IgD-negative memory B cell (primary cell): ENCODE results near the gene FAM200A. TPM values are rescaled to one million over a fixed set of nuclear protein-coding genes. Genes with fewer than 3 reads are reported as not detected.
"Not testable (repeated sequence)": the region's sequence is repeated elsewhere in the genome, so short reads cannot be mapped to it uniquely, and the experiment has no call there.

ENCODE experiments used
- H3K27ac Mint-ChIP-seq, 3 donors: one replicate each; pipeline ENCODE4 v1.8.0; 2020 to 2022; ENCODE audit warnings: mild to moderate bottlenecking in 3 of 3, mixed read lengths in 3 of 3, moderate library complexity in 1 of 3
- H3K27me3 Mint-ChIP-seq: one replicate; pipeline ENCODE4 v1.8.0; 2021; ENCODE audit warnings: mixed read lengths
- H3K36me3 Mint-ChIP-seq: one replicate; pipeline ENCODE4 v1.8.0; 2020; ENCODE audit warnings: mild to moderate bottlenecking, mixed read lengths
- H3K4me1 Mint-ChIP-seq, 3 donors: one replicate each; pipeline ENCODE4 v1.8.0; 2020 to 2022; ENCODE audit warnings: mixed read lengths in 3 of 3, mild to moderate bottlenecking in 1 of 3
- H3K4me3 Mint-ChIP-seq, 4 donors: one replicate each; pipeline ENCODE4 v1.8.0; 2020 to 2022; ENCODE audit warnings: mild to moderate bottlenecking in 4 of 4, mixed read lengths in 4 of 4, moderate library complexity in 3 of 4
- H3K9me3 Mint-ChIP-seq, 3 donors: one replicate each; pipeline ENCODE4 v1.8.0; 2020 to 2021; ENCODE audit warnings: mixed read lengths in 3 of 3, mild to moderate bottlenecking in 1 of 3
- polyA plus RNA-seq: library from polyadenylated mRNA; unstranded; fragments of 300-500 nt; fragmentation: Illumina TruSeq; gene quantifications from one replicate; pipeline ENCODE4 v1.2.3, GENCODE V29; 2021

FAM200A gene
- polyA plus RNA-seq, 1 donor from 2014 or later, result 4.5 TPM

- Mint-ChIP-seq H3K27ac (no peak overlapping the region), H3K27me3 (no peaks in the 10 kb centered on the region), H3K36me3 (peaks cover 6% of the 10 kb centered on the region), H3K9me3 (no peaks in the 10 kb centered on the region), H3K4me3 (peak overlapping the region in 2 of 4 donors; percentile 51 to 80), H3K4me1 (peaks cover 13 to 20% (median 20%) of the 10 kb centered on the region in 3 donors)
These were observed 11.7 kb upstream of the FAM200A start for GRCh38 chr7:99563650-99564049.

- peak overlapping the region in 2 of 3 donors; percentile 53 to 70 for H3K27ac Mint-ChIP-seq
- peaks cover 16 to 24% (median 23%) of the 10 kb centered on the region in 3 donors for H3K4me1 Mint-ChIP-seq
- H3K4me3 Mint-ChIP-seq, result peak overlapping the region in 1 of 4 donors; percentile 80
- no peaks in the 10 kb centered on the region for H3K27me3 Mint-ChIP-seq
- H3K36me3 Mint-ChIP-seq, result peaks cover 6% of the 10 kb centered on the region
- no peaks in the 10 kb centered on the region for H3K9me3 Mint-ChIP-seq
These were observed 10.9 kb upstream of the FAM200A start for GRCh38 chr7:99562832-99563231.

DNA sequence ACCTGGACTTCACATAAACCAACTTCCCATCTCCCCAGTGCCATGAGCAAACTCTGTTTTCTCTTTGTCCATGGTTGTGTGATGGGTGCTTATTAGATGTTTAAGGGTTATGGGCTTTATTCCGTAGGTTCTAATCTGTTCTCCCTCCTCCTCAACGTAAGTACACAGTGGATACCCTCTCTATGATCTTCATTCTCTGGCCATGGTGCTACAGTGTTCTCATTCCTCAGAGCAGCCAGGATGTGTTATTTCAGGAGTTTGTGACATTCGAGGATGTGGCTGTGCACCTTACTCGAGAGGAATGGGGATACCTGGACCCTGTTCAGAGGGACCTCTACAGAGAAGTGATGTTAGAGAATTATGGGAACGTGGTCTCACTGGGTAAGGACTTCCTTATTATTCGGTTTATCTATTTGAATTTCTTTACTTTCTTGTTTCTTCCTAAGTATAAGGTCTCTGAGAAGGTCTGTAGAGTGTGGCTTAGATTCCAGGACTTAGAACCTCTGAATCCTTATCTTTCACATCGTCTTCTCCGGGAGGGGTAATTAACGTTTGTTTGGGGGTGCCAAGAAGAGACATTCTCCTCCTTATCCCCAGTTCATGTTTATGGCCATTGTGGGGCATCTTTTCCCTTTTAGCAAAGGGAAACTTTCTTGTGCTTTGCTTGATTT, 10.3 kb upstream of the FAM200A start:
- peaks cover 18 to 29% (median 28%) of the 10 kb centered on the region in 3 donors for H3K4me1 Mint-ChIP-seq
- peak overlapping the region in 2 of 4 donors; percentile 41 to 80 for H3K4me3 Mint-ChIP-seq
- no peaks in the 10 kb centered on the region for H3K9me3 Mint-ChIP-seq
- peak overlapping the region in 2 of 3 donors; percentile 53 to 70 for H3K27ac Mint-ChIP-seq
- H3K27me3 Mint-ChIP-seq, result no peaks in the 10 kb centered on the region
- peaks cover 6% of the 10 kb centered on the region for H3K36me3 Mint-ChIP-seq

DNA sequence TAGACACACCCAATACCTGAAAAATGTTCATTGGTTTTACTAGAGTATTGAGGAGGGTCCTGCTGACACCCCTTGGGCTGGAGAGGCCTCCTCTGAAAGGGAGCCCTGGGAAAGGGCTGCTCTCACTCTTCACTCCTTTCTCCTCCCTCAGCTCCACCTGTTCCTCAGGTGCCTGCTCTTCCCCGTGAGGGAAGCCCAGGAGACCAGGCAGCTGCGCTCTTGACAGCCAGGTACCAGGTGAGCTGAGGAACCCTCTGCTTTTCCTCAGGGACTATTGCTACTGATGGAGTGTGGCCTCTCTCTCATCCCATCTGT, 9.8 kb upstream of the FAM200A start:
- Mint-ChIP-seq H3K27me3 (no peaks in the 10 kb centered on the region), H3K9me3 (no peaks in the 10 kb centered on the region), H3K36me3 (peaks cover 6% of the 10 kb centered on the region), H3K4me3 (peak overlapping the region in 1 of 4 donors; percentile 80), H3K4me1 (peaks cover 19 to 32% (median 31%) of the 10 kb centered on the region in 3 donors), H3K27ac (peak overlapping the region in 1 of 3 donors; percentile 70)

DNA sequence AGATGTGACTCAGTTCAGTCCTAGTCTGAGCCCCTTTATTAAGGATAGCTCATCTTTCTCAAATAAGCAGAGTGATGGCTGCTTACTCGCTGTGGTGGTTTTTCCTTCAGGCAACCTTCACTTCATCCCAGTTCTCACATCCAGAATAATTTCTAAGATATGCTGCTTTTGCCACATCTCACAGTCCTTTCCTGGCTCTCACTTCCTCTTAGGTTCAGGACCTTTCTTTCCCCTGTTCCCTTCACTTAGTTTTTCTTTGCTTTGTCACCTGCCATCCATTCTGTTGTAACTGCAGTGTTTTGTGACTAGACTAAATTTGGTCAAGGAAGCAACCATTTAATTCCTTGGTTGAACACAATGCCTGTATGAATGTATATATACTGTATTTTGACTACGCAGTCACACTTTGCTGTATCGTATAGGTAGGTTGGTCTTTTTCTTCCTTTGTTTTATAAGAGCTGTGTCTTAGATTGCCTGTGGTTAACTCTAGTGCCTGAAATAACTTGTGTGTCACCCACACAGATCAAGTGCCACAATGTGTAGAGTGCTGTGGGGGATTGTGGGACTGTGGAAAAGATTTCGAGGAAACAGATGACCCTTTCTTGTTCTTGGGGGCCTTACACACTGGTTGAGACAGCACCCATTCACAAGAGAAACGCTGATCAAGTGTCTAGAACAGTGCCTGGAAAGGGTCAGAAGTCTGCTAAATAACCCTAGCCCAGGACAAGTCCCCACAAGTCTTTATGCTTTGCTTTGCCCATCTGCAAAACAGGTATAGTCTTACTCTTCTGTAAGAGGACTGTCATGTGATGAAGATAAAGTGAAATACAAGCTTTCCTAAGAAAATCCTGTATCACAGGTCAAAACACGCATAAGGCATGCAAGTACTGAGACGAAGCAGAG, 9.2 kb upstream of the FAM200A start:
- no peaks in the 10 kb centered on the region for H3K27me3 Mint-ChIP-seq
- H3K9me3 Mint-ChIP-seq, result no peaks in the 10 kb centered on the region
- peak overlapping the region in 2 of 4 donors; percentile 55 to 80 for H3K4me3 Mint-ChIP-seq
- H3K4me1 Mint-ChIP-seq, result peaks cover 23 to 32% (median 31%) of the 10 kb centered on the region in 3 donors
- peak overlapping the region; percentile 24 to 70 (median 53) for H3K27ac Mint-ChIP-seq
- H3K36me3 Mint-ChIP-seq, result peaks cover 6% of the 10 kb centered on the region

DNA sequence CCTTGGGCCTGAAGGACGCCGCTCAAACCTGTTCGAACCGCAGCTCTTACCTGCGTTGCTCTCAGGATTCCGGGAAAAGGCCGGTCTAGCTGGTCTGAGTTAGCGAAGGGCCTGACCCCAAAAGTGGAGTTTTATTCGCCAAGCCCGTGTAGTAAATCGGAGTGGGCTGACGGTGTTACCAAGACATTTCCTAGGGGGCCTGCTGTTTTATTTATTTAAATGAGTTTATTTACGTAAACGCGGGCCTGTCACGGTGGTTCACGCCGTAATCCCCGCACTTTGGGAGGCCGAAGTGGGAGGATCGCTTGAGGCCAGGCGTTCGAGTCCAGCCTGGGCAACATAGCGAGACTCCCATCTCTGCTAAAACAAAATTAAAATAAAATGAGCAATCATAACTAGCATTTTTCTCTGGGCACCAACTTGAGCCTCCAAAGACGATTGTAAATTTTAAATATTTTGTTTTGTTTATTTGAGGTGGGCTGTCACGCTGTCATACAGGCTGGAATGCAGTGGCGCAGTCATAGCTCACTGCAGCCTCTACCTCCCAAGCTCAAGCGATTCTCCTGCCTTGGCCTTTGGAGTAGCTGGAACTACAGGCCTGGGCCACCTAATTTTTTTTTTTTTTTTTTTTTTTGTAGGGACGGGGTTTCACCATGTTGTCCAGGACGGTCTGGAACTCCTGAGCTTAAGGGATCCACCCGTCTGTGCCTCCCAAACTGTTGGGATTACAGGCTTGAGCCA, 7.4 kb upstream of the FAM200A start:
- Mint-ChIP-seq H3K27ac (peak overlapping the region; percentile 88 to 100 (median 99)), H3K4me1 (peaks cover 27 to 35% (median 35%) of the 10 kb centered on the region in 3 donors), H3K9me3 (no peaks in the 10 kb centered on the region), H3K4me3 (peak overlapping the region; percentile 93 to 99 (median 98)), H3K27me3 (no peaks in the 10 kb centered on the region), H3K36me3 (peaks cover 9% of the 10 kb centered on the region)

GRCh38 chr7:99558306-99559174, 6.6 kb upstream of the FAM200A start, which contains the start of gene ZNF655:
Gene ZNF655 (plus strand): TSS chr7:99558642. CDS start chr7:99560560, 1,918 bp downstream.
- H3K4me3 Mint-ChIP-seq, result peak within 1 kb of the TSS; percentile 93 to 99 (median 98)
- H3K36me3 Mint-ChIP-seq, result peaks cover 4% of the 10 kb centered on the region
- H3K9me3 Mint-ChIP-seq, result no peaks in the 10 kb centered on the region
- peaks cover 26 to 35% (median 32%) of the 10 kb centered on the region in 3 donors for H3K4me1 Mint-ChIP-seq
- no peaks in the 10 kb centered on the region for H3K27me3 Mint-ChIP-seq
- H3K27ac Mint-ChIP-seq, result peak within 1 kb of the TSS; percentile 88 to 100 (median 99)

GRCh38 chr7:99557940-99558305, 6.0 kb upstream of the FAM200A start:
- no peaks in the 10 kb centered on the region for H3K9me3 Mint-ChIP-seq
- peaks cover 28 to 35% (median 32%) of the 10 kb centered on the region in 3 donors for H3K4me1 Mint-ChIP-seq
- peak overlapping the region; percentile 93 to 99 (median 98) for H3K4me3 Mint-ChIP-seq
- H3K36me3 Mint-ChIP-seq, result peaks cover 3% of the 10 kb centered on the region
- peak overlapping the region; percentile 88 to 100 (median 99) for H3K27ac Mint-ChIP-seq
- H3K27me3 Mint-ChIP-seq, result no peaks in the 10 kb centered on the region

DNA sequence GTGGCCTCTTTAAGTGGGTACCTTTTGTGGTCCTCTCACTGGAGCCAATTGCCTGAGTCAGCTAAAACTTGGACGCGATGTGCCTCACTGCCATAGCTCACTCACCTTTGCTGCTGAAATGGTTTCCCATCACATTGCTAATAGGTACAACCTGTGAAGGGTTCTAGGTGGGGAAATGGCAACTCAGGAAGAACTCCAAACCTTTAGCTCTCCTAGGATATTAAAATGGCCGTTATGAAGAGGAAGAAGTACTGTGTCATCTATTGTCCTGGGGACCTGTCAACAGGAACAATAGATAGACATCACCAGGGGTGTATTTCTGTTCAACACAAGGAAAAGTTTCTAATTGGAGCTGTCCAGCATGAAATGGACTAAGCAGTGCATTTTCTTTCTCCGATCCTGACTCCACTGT, 5.3 kb upstream of the FAM200A start:
- no peaks in the 10 kb centered on the region for H3K9me3 Mint-ChIP-seq
- H3K36me3 Mint-ChIP-seq, result peaks cover 3% of the 10 kb centered on the region
- peak overlapping the region; percentile 88 to 100 (median 99) for H3K27ac Mint-ChIP-seq
- peaks cover 31 to 32% (median 32%) of the 10 kb centered on the region in 3 donors for H3K4me1 Mint-ChIP-seq
- no peaks in the 10 kb centered on the region for H3K27me3 Mint-ChIP-seq
- peak overlapping the region; percentile 93 to 99 (median 98) for H3K4me3 Mint-ChIP-seq

DNA sequence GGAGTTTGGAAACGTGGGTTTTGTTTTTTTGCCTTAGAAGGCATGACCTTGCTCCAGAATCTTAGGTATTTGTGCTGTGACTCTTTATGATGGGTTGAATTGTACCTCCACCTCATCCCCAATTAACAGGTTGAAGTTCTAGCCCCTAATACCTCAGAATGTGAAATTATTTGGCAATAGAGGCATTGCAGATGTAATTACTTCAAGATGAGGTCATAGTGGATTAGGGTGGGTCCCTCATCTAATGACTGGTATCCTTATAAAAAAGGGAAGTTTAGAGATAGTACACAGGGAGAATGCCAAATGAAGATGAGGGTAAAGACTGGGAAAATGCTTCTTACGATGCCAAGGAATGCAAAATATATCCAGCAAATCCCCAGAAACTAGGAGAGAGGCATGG, 3.0 kb upstream of the FAM200A start:
- Mint-ChIP-seq H3K4me3 (peak overlapping the region in 2 of 4 donors; percentile 50 to 71), H3K27ac (peak overlapping the region in 1 of 3 donors; percentile 93), H3K4me1 (peaks cover 23 to 31% (median 31%) of the 10 kb centered on the region in 3 donors), H3K27me3 (no peaks in the 10 kb centered on the region), H3K9me3 (no peaks in the 10 kb centered on the region), H3K36me3 (peaks cover 3% of the 10 kb centered on the region)

- Mint-ChIP-seq H3K27me3 (no peaks in the 10 kb centered on the region), H3K9me3 (peaks cover 0 to 4% (median 4%) of the 10 kb centered on the region in 3 donors), H3K36me3 (peaks cover 6% of the 10 kb centered on the region), H3K4me3 (peak overlapping the region in 1 of 4 donors; percentile 98), H3K27ac (peak overlapping the region in 1 of 3 donors; percentile 6), H3K4me1 (peaks cover 21 to 32% (median 31%) of the 10 kb centered on the region in 3 donors)
These were observed 1.1 kb upstream of the FAM200A start for GRCh38 chr7:99553039-99553438.

- H3K4me1 Mint-ChIP-seq, result peaks cover 11 to 25% (median 22%) of the 10 kb centered on the region in 3 donors
- peak overlapping the region; percentile 90 to 98 (median 96) for H3K4me3 Mint-ChIP-seq
- peak overlapping the region; percentile 76 to 96 (median 91) for H3K27ac Mint-ChIP-seq
- H3K9me3 Mint-ChIP-seq, result peaks cover 0 to 8% (median 4%) of the 10 kb centered on the region in 3 donors
- H3K27me3 Mint-ChIP-seq, result no peaks in the 10 kb centered on the region
- H3K36me3 Mint-ChIP-seq, result peaks cover 6% of the 10 kb centered on the region
These were observed 580 bp downstream of the FAM200A start for GRCh38 chr7:99551334-99551733.

- Mint-ChIP-seq H3K4me3 (peak overlapping the region in 2 of 4 donors; percentile 12 to 90), H3K4me1 (peaks cover 8 to 20% (median 16%) of the 10 kb centered on the region in 3 donors)
- not testable (repeated sequence) for H3K9me3 Mint-ChIP-seq, H3K36me3 Mint-ChIP-seq, H3K27ac Mint-ChIP-seq, H3K27me3 Mint-ChIP-seq
These were observed 2.4 kb downstream of the FAM200A start for GRCh38 chr7:99549545-99549944.

GRCh38 chr7:99545308-99545707, 6.6 kb downstream of the FAM200A start:
- not testable (repeated sequence) for H3K4me3 Mint-ChIP-seq, H3K36me3 Mint-ChIP-seq, H3K4me1 Mint-ChIP-seq, H3K27ac Mint-ChIP-seq, H3K27me3 Mint-ChIP-seq
- H3K9me3 Mint-ChIP-seq, result peaks cover 8 to 17% (median 10%) of the 10 kb centered on the region in 3 donors
